Measurements from ENCODE around the gene TRIM5. TPM values are rescaled to one million over a fixed set of nuclear protein-coding genes. Genes with fewer than 3 reads are reported as not detected.

The TRIM5 gene
- total and polyA plus RNA-seq, 3 donors from 2014 or later = 8.8 to 16.2 (median 10.8) TPM

DNA sequence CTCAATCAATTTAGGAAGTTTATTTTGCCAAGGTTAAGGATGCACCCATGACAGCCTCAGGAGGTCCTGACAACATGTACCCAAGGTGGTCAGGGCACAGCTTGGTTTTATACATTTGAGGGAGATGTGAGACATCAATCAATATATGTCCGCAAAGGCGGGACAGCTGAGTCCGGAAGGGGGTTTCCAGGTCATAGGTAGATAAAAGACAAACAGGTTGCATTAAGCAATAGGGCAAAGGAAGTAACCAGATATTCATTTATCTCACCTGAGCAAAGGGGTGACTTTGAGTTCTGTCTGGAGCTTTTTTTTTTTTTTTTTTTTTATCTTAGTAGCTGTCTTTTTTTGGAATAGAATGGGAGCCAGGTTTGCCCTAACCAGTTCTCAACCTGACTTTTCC, 62.1 kb downstream of the TRIM5 start:
- 94 to 96% methylated on average over 3 of the region's 3 CpGs for WGBS, 2 donors
- no peak for DNase-seq
- intact Hi-C loops (cut with DNase I; ENCODE audit: low total_unique reads) = no loop called here

DNA sequence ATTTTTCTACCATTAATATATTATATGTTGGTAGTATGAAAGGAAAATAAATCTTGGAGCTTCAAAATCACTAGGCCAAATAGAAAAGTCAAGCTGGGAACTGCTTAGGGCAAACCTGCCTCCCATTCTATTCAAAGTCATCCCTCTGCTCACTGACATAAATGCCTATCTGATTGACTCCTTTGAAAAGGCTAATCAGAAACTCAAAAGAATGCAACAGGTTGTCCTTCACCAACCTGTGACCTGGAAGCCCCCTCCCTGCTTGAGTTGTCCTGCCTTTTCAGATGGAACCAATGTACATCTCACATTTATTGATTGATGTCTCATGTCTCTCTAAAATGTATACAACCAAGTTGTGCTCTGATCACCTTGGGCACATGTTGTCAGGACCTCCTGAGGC, 63.3 kb downstream of the TRIM5 start:
- Histone ChIP-seq H3K36me3 (ENCODE audit: low read depth, missing control alignments) (no peaks in the 10 kb centered on the region), H3K27me3 (no peaks in the 10 kb centered on the region), H3K4me3 (no peak overlapping the region), H3K27ac (no peak overlapping the region), H3K4me1 (peaks cover 10% of the 10 kb centered on the region), H3K9me3 (no peaks in the 10 kb centered on the region)
- intact Hi-C loops (cut with DNase I; ENCODE audit: low total_unique reads) = no loop called here
- no peak for TF ChIP-seq POLR2A (IDR thresholded peaks at IDR 0.05)
- TF ChIP-seq, protein P1, sequence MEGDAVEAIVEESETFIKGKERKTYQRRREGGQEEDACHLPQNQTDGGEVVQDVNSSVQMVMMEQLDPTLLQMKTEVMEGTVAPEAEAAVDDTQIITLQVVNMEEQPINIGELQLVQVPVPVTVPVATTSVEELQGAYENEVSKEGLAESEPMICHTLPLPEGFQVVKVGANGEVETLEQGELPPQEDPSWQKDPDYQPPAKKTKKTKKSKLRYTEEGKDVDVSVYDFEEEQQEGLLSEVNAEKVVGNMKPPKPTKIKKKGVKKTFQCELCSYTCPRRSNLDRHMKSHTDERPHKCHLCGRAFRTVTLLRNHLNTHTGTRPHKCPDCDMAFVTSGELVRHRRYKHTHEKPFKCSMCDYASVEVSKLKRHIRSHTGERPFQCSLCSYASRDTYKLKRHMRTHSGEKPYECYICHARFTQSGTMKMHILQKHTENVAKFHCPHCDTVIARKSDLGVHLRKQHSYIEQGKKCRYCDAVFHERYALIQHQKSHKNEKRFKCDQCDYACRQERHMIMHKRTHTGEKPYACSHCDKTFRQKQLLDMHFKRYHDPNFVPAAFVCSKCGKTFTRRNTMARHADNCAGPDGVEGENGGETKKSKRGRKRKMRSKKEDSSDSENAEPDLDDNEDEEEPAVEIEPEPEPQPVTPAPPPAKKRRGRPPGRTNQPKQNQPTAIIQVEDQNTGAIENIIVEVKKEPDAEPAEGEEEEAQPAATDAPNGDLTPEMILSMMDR (IDR thresholded peaks at IDR 0.05) = no peak
- DNase-seq = no peak

More for the DNA sequence above, 62.1 kb downstream of the TRIM5 start:
- TF ChIP-seq, protein P1 (IDR thresholded peaks at IDR 0.05) = no peak
- no peak for TF ChIP-seq POLR2A (IDR thresholded peaks at IDR 0.05)
- H3K27ac ChIP-seq = no peak overlapping the region
- no peaks in the 10 kb centered on the region for H3K27me3 ChIP-seq
- peaks cover 10% of the 10 kb centered on the region for H3K4me1 ChIP-seq
- no peak overlapping the region for H3K4me3 ChIP-seq
- H3K36me3 ChIP-seq (ENCODE audit: low read depth, missing control alignments) = no peaks in the 10 kb centered on the region
- H3K9me3 ChIP-seq = no peaks in the 10 kb centered on the region

DNA sequence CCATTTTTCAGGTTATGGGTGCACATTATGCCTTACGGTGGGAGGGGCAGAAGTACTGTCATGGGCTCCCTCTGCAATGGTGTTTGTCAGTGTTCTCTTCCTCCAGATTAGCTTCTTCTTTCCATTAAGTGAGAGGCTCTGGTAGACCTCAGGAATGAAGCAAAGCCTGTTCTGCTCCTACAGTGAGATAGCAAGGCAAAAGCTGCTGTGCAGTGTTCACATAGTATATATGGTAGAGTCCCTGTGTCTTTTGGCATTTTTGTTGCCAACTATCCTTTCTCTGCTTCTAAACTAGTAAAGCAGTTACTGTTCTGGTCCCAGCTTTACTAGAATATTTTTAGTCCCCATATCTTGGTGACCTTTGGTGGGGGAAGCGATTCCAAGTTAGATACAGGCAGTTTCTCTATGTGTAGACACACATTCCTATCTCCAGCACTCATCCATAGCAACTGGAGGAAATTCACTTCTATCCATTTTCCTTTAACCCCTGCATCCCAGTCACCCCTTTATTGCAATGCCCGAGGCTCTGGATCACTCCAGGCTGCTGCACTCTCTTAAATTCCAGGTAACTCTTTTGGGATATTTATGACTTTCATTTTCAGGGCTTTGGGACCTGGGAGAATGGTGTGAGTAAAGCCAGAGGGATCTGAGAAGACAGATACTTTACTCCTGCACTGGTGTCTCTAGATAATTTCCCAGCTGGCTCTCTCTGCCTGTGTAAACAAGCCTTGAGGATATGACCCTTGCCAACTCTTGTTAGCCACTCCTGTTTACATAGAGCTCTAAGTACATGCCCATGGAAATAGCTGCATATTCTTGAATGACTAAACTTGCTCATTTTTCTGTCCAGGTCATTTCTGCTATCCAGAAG, 64.0 kb downstream of the TRIM5 start:
- no peak for DNase-seq
- intact Hi-C loops (cut with DNase I; ENCODE audit: low total_unique reads) = no loop called here
- no peak overlapping the region for H3K4me3 ChIP-seq
- TF ChIP-seq, protein P1 (IDR thresholded peaks at IDR 0.05) = no peak
- no peak for TF ChIP-seq POLR2A (IDR thresholded peaks at IDR 0.05)
- WGBS, 2 donors = 45 to 46% methylated on average over 3 of the region's 3 CpGs
- no peaks in the 10 kb centered on the region for H3K36me3 ChIP-seq (ENCODE audit: low read depth, missing control alignments)
- no peaks in the 10 kb centered on the region for H3K9me3 ChIP-seq
- peaks cover 8% of the 10 kb centered on the region for H3K4me1 ChIP-seq
- no peak overlapping the region for H3K27ac ChIP-seq
- no peaks in the 10 kb centered on the region for H3K27me3 ChIP-seq

DNA sequence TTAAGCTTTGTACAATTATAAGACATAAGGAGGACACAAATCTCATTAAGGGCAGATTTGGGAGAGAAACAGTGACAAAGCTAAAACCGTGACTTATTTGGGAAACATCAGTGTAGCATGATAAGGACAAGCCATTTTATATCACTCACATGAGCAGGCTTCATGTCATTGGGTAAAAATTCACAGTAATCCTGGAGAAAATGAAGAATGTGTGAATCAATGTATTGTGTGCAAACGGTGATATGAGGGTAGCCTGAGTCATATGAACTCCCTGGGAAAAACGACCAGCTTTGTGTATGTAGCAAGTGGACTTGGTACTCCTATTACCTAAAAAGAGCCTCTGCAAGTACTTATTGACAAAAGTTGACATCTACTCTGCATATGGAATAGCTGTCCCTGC, 66.1 kb downstream of the TRIM5 start:
- Histone ChIP-seq H3K9me3 (no peaks in the 10 kb centered on the region), H3K4me1 (no peaks in the 10 kb centered on the region), H3K27ac (no peak overlapping the region), H3K36me3 (ENCODE audit: low read depth, missing control alignments) (no peaks in the 10 kb centered on the region), H3K27me3 (no peaks in the 10 kb centered on the region), H3K4me3 (no peak overlapping the region)
- 79 to 83% methylated on average over 3 of the region's 3 CpGs for WGBS, 2 donors
- no peak for DNase-seq
- TF ChIP-seq, protein P1 (IDR thresholded peaks at IDR 0.05) = no peak
- TF ChIP-seq POLR2A (IDR thresholded peaks at IDR 0.05) = no peak
- intact Hi-C loops (cut with DNase I; ENCODE audit: low total_unique reads) = no loop called here

Other genes starting within 250 kb of the TRIM5 start
- gene OR51I1, start 243.6 kb downstream of the TRIM5 start, total RNA-seq = 1 to 10 TPM in 1 of 2 donors, under 1 TPM in 1; 0.74 to 1.1 TPM
- not detected for gene OR51I1, start 243.6 kb downstream of the TRIM5 start, polyA plus RNA-seq (ENCODE audit: insufficient read depth, low read depth, low replicate concordance)
- gene OR51I2, start 235.8 kb downstream of the TRIM5 start, total RNA-seq = not detected
- gene OR51I2, start 235.8 kb downstream of the TRIM5 start, polyA plus RNA-seq (ENCODE audit: insufficient read depth, low read depth, low replicate concordance) = not detected
- not detected for gene OR52D1, start 196.4 kb downstream of the TRIM5 start, total RNA-seq
- gene OR52D1, start 196.4 kb downstream of the TRIM5 start, polyA plus RNA-seq (ENCODE audit: insufficient read depth, low read depth, low replicate concordance) = not detected
- gene UBQLN3, start 175.1 kb downstream of the TRIM5 start, total RNA-seq = 100 to 1,000 TPM; 105 to 283 TPM
- 336 TPM for gene UBQLN3, start 175.1 kb downstream of the TRIM5 start, polyA plus RNA-seq (ENCODE audit: insufficient read depth, low read depth, low replicate concordance)
- gene UBQLNL, start 168.4 kb downstream of the TRIM5 start, total RNA-seq = 10 to 100 TPM in 1 of 2 donors, 1 to 10 TPM in 1; 8.8 to 38.7 TPM
- 42.8 TPM for gene UBQLNL, start 168.4 kb downstream of the TRIM5 start, polyA plus RNA-seq (ENCODE audit: insufficient read depth, low read depth, low replicate concordance)
- 1 to 10 TPM; 1.4 to 1.9 TPM for gene OR52H1, start 136.5 kb downstream of the TRIM5 start, total RNA-seq
- not detected for gene OR52H1, start 136.5 kb downstream of the TRIM5 start, polyA plus RNA-seq (ENCODE audit: insufficient read depth, low read depth, low replicate concordance)
- gene OR52B6, start 104.2 kb downstream of the TRIM5 start, total RNA-seq = not detected
- not detected for gene OR52B6, start 104.2 kb downstream of the TRIM5 start, polyA plus RNA-seq (ENCODE audit: insufficient read depth, low read depth, low replicate concordance)
- gene TRIM6, start 88.4 kb downstream of the TRIM5 start, total RNA-seq = 10 to 100 TPM in 1 of 2 donors, 1 to 10 TPM in 1; 9.1 to 10.6 TPM
- gene TRIM6, start 88.4 kb downstream of the TRIM5 start, polyA plus RNA-seq (ENCODE audit: insufficient read depth, low read depth, low replicate concordance) = 20.9 TPM
- gene TRIM34, start 60.1 kb downstream of the TRIM5 start, total RNA-seq = 1 to 10 TPM; 6.5 to 7.6 TPM
- gene TRIM34, start 60.1 kb downstream of the TRIM5 start, polyA plus RNA-seq (ENCODE audit: insufficient read depth, low read depth, low replicate concordance) = 6.5 TPM
- 10 to 100 TPM; 25.0 to 30.3 TPM for gene TRIM22, start 4.7 kb upstream of the TRIM5 start, total RNA-seq
- gene TRIM22, start 4.7 kb upstream of the TRIM5 start, polyA plus RNA-seq (ENCODE audit: insufficient read depth, low read depth, low replicate concordance) = 25.0 TPM
- under 1 TPM; 0.16 to 0.25 TPM for gene OR56B1, start 51.4 kb upstream of the TRIM5 start, total RNA-seq
- not detected for gene OR56B1, start 51.4 kb upstream of the TRIM5 start, polyA plus RNA-seq (ENCODE audit: insufficient read depth, low read depth, low replicate concordance)
- gene OR52N4, start 69.2 kb upstream of the TRIM5 start, total RNA-seq = 1 to 10 TPM in 1 of 2 donors, not detected in 1; 1.1 TPM
- gene OR52N4, start 69.2 kb upstream of the TRIM5 start, polyA plus RNA-seq (ENCODE audit: insufficient read depth, low read depth, low replicate concordance) = 0.44 TPM
- gene OR52N5, start 98.3 kb upstream of the TRIM5 start, total RNA-seq = 1 to 10 TPM; 2.0 to 2.5 TPM
- not detected for gene OR52N5, start 98.3 kb upstream of the TRIM5 start, polyA plus RNA-seq (ENCODE audit: insufficient read depth, low read depth, low replicate concordance)
- gene OR52N1, start 106.2 kb upstream of the TRIM5 start, total RNA-seq = 1 to 10 TPM; 1.6 to 1.7 TPM
- not detected for gene OR52N1, start 106.2 kb upstream of the TRIM5 start, polyA plus RNA-seq (ENCODE audit: insufficient read depth, low read depth, low replicate concordance)
- gene OR52N2, start 123.8 kb upstream of the TRIM5 start, total RNA-seq = not detected
- gene OR52N2, start 123.8 kb upstream of the TRIM5 start, polyA plus RNA-seq (ENCODE audit: insufficient read depth, low read depth, low replicate concordance) = 0.44 TPM
- gene OR52E6, start 156.8 kb upstream of the TRIM5 start, total RNA-seq = 1 to 10 TPM; 1.2 to 1.4 TPM
- gene OR52E6, start 156.8 kb upstream of the TRIM5 start, polyA plus RNA-seq (ENCODE audit: insufficient read depth, low read depth, low replicate concordance) = not detected
- gene OR52E8, start 172.6 kb upstream of the TRIM5 start, total RNA-seq = 1 to 10 TPM; 3.0 to 4.6 TPM
- gene OR52E8, start 172.6 kb upstream of the TRIM5 start, polyA plus RNA-seq (ENCODE audit: insufficient read depth, low read depth, low replicate concordance) = not detected
- gene OR52E4, start 195.6 kb upstream of the TRIM5 start, total RNA-seq = not detected
- not detected for gene OR52E4, start 195.6 kb upstream of the TRIM5 start, polyA plus RNA-seq (ENCODE audit: insufficient read depth, low read depth, low replicate concordance)
- gene OR52E5, start 208.1 kb upstream of the TRIM5 start, total RNA-seq = not detected
- gene OR52E5, start 208.1 kb upstream of the TRIM5 start, polyA plus RNA-seq (ENCODE audit: insufficient read depth, low read depth, low replicate concordance) = not detected

All from testis (tissue), 3 donors.